HEK293 (cell line): ENCODE data around the gene TAAR5.

Source experiments
- CTCF ChIP-seq: fragments of 450-650 bp; formaldehyde crosslinking; IDR thresholded peaks from 2 replicates; pipeline ENCODE4 v1.5.1; 2016; ENCODE audit warnings: missing biosample characterization, missing genetic modification characterization
- MEIS1 ChIP-seq: sonication (generic); formaldehyde crosslinking; IDR thresholded peaks from 2 replicates; pipeline ENCODE4 v1.8.1; 2022; ENCODE audit warnings: missing genetic modification reagents, mild to moderate bottlenecking, borderline replicate concordance
- REST ChIP-seq: fragments of 450-650 bp; formaldehyde crosslinking; IDR thresholded peaks from 2 replicates; pipeline ENCODE4 v1.5.1; 2016; ENCODE audit warnings: missing biosample characterization, missing genetic modification characterization
- ZFP69B ChIP-seq: fragments of 450-650 bp; formaldehyde crosslinking; IDR thresholded peaks from 2 replicates; pipeline ENCODE4 v1.5.1; 2016; ENCODE audit warnings: missing biosample characterization, missing genetic modification characterization
- ZNF449 ChIP-seq: fragments of 450-650 bp; formaldehyde crosslinking; IDR thresholded peaks from 2 replicates; pipeline ENCODE4 v1.5.1; 2017; ENCODE audit warnings: missing biosample characterization, mild to moderate bottlenecking, missing genetic modification characterization, moderate library complexity

GRCh38 chr6:132624175-132624574 lies 34.6 kb upstream of the TAAR5 start, which contains the start of gene TAAR2:
- no peak for TF ChIP-seq CTCF (tag by site-specific recombination)
- no peak for TF ChIP-seq MEIS1 (CRISPR knock-in tag)
- no peak for TF ChIP-seq ZNF449 (tag by site-specific recombination)
- no peak for TF ChIP-seq ZFP69B (tag by site-specific recombination)
- TF ChIP-seq REST: no peak
